Fibroblast of lung (primary cell): Measurements from ENCODE around the gene CERS6. TPM values are rescaled to one million over a fixed set of nuclear protein-coding genes. Genes with fewer than 3 reads are reported as not detected.

Experiments used
- DNase-seq, 2 donors: peaks; one replicate each; pipeline versions ENCODE4 v3.0.0 to v3.0.0-alpha.2; 2010; ENCODE audit warnings: low read depth in 2 of 2
- H2AFZ ChIP-seq: 2 replicates; pipeline ENCODE4 v1.5.1; 2012; ENCODE audit warnings: low read length, control low read depth, inconsistent platforms
- H3K27ac ChIP-seq: 2 replicates; pipeline ENCODE4 v1.5.1; 2011; ENCODE audit warnings: low read length, control low read depth; ENCODE audit not compliant: insufficient read depth
- H3K27me3 ChIP-seq: 2 replicates; pipeline ENCODE4 v1.5.1; 2011; ENCODE audit warnings: mild to moderate bottlenecking, low read length; ENCODE audit not compliant: control insufficient read depth, insufficient read depth
- H3K36me3 ChIP-seq: 2 replicates; pipeline ENCODE4 v1.5.1; 2011; ENCODE audit warnings: low read length; ENCODE audit not compliant: control insufficient read depth, insufficient read depth
- H3K4me1 ChIP-seq: 2 replicates; pipeline ENCODE4 v1.5.1; 2011; ENCODE audit warnings: low read length; ENCODE audit not compliant: control insufficient read depth, insufficient read depth; ENCODE audit errors: extremely low read depth
- H3K4me2 ChIP-seq: 2 replicates; pipeline ENCODE4 v1.5.1; 2011; ENCODE audit warnings: low read length, control low read depth; ENCODE audit not compliant: insufficient read depth; ENCODE audit errors: extremely low read depth
- H3K4me3 ChIP-seq, 4 experiments: fragments of 200-600 bp in 1 of 4; sonication (generic) in 1 of 4; replicated peaks in 1 of 4; 2 replicates each; pipeline ENCODE4 v1.5.1; 2011 to 2016; ENCODE audit warnings: low read length in 4 of 4, low read depth in 3 of 4, mild to moderate bottlenecking in 3 of 4, control low read depth in 2 of 4, inconsistent platforms in 1 of 4, mixed read lengths in 1 of 4; ENCODE audit not compliant: insufficient read depth in 1 of 4; ENCODE audit errors: control extremely low read depth in 1 of 4
- H3K79me2 ChIP-seq: 2 replicates; pipeline ENCODE4 v1.5.1; 2012; ENCODE audit warnings: mild to moderate bottlenecking, low read length, inconsistent platforms; ENCODE audit not compliant: control insufficient read depth, insufficient read depth
- H3K9ac ChIP-seq: 2 replicates; pipeline ENCODE4 v1.5.1; 2011; ENCODE audit warnings: mild to moderate bottlenecking, low read length, control low read depth; ENCODE audit not compliant: insufficient read depth
- H3K9me3 ChIP-seq: 2 replicates; pipeline ENCODE4 v1.5.1; 2012; ENCODE audit warnings: low read depth, low read length; ENCODE audit not compliant: control insufficient read depth, insufficient read depth
- H4K20me1 ChIP-seq: 2 replicates; pipeline ENCODE4 v1.5.1; 2011; ENCODE audit warnings: low read length; ENCODE audit not compliant: control insufficient read depth, insufficient read depth; ENCODE audit errors: extremely low read depth
- EZH2 ChIP-seq: IDR thresholded peaks from 2 replicates; pipeline ENCODE4 v1.5.1; 2012; ENCODE audit warnings: low read length, control low read depth, mild to moderate bottlenecking; ENCODE audit errors: missing control alignments
- polyA plus RNA-seq, 2 donors: library from polyadenylated mRNA; depleted of rRNA in 1 of 2; stranded (reverse) in 1 of 2; unstranded in 1 of 2; fragments of >200 nt; gene quantifications; 2 replicates each; pipeline ENCODE4 v1.2.1, GENCODE V29; 2011 to 2012; ENCODE audit warnings: missing spikeins in 1 of 2
- total RNA-seq: library from RNA; depleted of rRNA; stranded (reverse); fragments of >200 nt; gene quantifications from 2 replicates; pipeline ENCODE4 v1.2.1, GENCODE V29; 2014
- TF ChIP-seq, protein P1 (sequence below), 2 donors: IDR thresholded peaks in 1 of 2; conservative IDR thresholded peaks in 1 of 2; 1 replicate in 1 of 2; 2 replicates in 1 of 2; pipeline ENCODE4 v1.5.1; 2011 to 2012; ENCODE audit warnings: low read length in 2 of 2, control low read depth in 1 of 2, inconsistent platforms in 1 of 2, low read depth in 1 of 2, mild to moderate bottlenecking in 1 of 2

CERS6 gene
- total and polyA plus RNA-seq, 2 donors (not counting 1 experiment from before 2014, with no cell fraction given), result 7.2 to 16.5 TPM

DNA sequence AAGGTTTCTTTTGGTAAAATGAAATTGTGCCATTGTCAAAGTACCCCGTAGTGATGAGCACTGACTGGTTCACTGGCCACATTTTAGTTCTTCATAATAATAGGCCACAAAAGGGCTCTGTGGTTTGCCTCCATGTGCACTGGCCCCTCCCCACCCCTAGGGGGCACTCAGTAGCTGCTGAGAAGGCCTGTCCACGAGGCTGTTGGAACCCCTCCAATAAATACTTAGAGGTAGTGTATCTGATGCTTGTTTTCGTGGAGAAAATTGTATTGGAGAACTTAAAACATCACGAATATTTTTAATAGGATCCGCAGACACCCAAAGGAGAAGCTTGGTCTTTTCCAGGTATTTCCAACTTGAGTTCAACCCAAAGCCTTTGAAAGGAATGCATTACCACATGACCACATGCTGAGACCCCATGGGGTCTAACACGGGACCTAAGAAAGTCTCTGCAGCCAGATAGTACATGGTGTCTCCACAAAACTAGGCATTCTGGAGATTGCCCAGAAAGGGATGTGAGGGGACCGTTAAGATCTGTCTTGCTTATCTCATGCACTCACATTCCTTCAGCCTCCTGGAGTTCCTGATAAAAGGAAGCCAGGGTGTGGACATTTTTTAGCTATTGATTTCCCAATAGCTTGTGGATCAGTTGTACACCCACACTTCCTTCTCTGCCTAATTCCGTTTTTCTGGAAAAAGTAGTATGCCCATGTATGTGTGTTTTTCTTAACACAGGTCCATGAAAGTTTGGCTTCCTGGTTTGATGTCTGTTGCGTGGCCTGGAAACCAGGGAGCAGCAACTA, 317.8 kb downstream of the CERS6 start:
- Histone ChIP-seq H2AFZ (no peak overlapping the region), H3K27me3 (no peaks in the 10 kb centered on the region), H3K9me3 (no peaks in the 10 kb centered on the region), H3K36me3 (no peaks in the 10 kb centered on the region), H3K4me3 (no peak overlapping the region), H3K4me2 (no peak overlapping the region), H3K9ac (no peak overlapping the region), H3K4me1 (no peaks in the 10 kb centered on the region), H3K79me2 (no peaks in the 10 kb centered on the region), H3K27ac (no peak overlapping the region), H4K20me1 (no peaks in the 10 kb centered on the region)
- no peak for TF ChIP-seq EZH2
- TF ChIP-seq, protein P1, sequence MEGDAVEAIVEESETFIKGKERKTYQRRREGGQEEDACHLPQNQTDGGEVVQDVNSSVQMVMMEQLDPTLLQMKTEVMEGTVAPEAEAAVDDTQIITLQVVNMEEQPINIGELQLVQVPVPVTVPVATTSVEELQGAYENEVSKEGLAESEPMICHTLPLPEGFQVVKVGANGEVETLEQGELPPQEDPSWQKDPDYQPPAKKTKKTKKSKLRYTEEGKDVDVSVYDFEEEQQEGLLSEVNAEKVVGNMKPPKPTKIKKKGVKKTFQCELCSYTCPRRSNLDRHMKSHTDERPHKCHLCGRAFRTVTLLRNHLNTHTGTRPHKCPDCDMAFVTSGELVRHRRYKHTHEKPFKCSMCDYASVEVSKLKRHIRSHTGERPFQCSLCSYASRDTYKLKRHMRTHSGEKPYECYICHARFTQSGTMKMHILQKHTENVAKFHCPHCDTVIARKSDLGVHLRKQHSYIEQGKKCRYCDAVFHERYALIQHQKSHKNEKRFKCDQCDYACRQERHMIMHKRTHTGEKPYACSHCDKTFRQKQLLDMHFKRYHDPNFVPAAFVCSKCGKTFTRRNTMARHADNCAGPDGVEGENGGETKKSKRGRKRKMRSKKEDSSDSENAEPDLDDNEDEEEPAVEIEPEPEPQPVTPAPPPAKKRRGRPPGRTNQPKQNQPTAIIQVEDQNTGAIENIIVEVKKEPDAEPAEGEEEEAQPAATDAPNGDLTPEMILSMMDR (conservative IDR thresholded peaks at IDR 0.05 in 1 of 2, IDR thresholded peaks at IDR 0.05 in 1 of 2; ENCODE audit: low read depth in 1 of 2, low read length in 2 of 2), result peak; percentile 90 to 94
- DNase-seq, result peak; percentile 36 to 76

DNA sequence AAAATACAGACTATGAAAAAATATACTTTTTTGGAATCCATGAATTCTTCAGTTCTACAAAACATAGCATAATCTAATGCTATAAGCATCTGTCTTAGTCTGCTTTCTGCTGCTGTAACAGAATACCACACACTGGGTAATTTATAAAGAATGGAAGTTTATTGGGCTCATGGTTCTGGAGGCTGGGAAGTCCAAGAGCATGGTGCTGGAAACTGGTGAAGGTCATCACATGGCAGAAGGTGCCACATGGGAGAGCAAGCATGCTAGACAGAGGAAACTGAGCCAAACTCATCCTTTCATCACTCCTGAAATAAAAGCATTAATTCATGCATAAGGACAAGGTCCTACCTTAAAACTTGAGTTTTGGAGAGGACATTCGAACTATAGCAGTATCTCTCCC, 319.8 kb downstream of the CERS6 start:
- Histone ChIP-seq H3K4me2 (no peak overlapping the region), H2AFZ (no peak overlapping the region), H3K9ac (no peak overlapping the region), H3K27ac (no peak overlapping the region), H3K4me1 (no peaks in the 10 kb centered on the region), H3K79me2 (no peaks in the 10 kb centered on the region), H3K36me3 (no peaks in the 10 kb centered on the region), H3K9me3 (no peaks in the 10 kb centered on the region), H3K27me3 (no peaks in the 10 kb centered on the region), H3K4me3 (no peak overlapping the region), H4K20me1 (no peaks in the 10 kb centered on the region)
- no peak for DNase-seq
- TF ChIP-seq, protein P1 (conservative IDR thresholded peaks at IDR 0.05 in 1 of 2, IDR thresholded peaks at IDR 0.05 in 1 of 2; ENCODE audit: low read depth in 1 of 2, low read length in 2 of 2), result no peak
- TF ChIP-seq EZH2, result no peak

DNA sequence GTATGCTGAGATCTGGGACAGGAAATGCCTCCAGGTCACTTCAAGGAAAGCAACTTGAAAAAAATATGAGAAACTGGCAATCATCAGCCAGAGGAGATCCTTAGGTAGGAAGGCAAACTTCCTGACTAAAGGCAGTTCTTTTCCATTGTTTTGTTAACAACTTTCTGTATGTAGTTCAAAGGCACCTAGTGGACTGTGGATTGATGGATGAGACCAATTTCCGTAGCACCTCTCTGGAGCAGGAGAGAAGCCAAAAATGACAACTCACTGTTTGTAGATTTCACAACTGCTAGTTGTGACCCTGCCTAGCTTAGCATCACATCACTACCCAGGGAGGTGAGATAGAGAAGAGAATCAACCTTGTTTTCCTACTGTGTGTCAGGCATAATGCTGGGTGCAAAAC, 324.6 kb downstream of the CERS6 start:
- H3K27ac ChIP-seq, result no peak overlapping the region
- H3K79me2 ChIP-seq, result no peaks in the 10 kb centered on the region
- H3K27me3 ChIP-seq, result no peaks in the 10 kb centered on the region
- peak in 1 of 2 donors; percentile 68 for DNase-seq
- H4K20me1 ChIP-seq, result no peaks in the 10 kb centered on the region
- H2AFZ ChIP-seq, result no peak overlapping the region
- H3K36me3 ChIP-seq, result no peaks in the 10 kb centered on the region
- no peak overlapping the region for H3K4me3 ChIP-seq
- H3K4me2 ChIP-seq, result no peak overlapping the region
- H3K9ac ChIP-seq, result no peak overlapping the region
- TF ChIP-seq, protein P1 (conservative IDR thresholded peaks at IDR 0.05 in 1 of 2, IDR thresholded peaks at IDR 0.05 in 1 of 2; ENCODE audit: low read depth in 1 of 2, low read length in 2 of 2), result no peak
- no peak for TF ChIP-seq EZH2
- no peaks in the 10 kb centered on the region for H3K9me3 ChIP-seq
- no peaks in the 10 kb centered on the region for H3K4me1 ChIP-seq
